Immature natural killer cell (primary cell): ENCODE results near the gene KRT27. TPM values are rescaled to one million over a fixed set of nuclear protein-coding genes. Genes with fewer than 3 reads are reported as not detected.

Experiments
- polyA plus RNA-seq, 3 donors: library from polyadenylated mRNA; unstranded; fragments of 300-500 nt; fragmentation: Illumina TruSeq; gene quantifications; one replicate each; pipeline ENCODE4 v1.2.3, GENCODE V29; 2021

The KRT27 gene
- polyA plus RNA-seq, 3 donors from 2014 or later = not detected

Other genes starting within 250 kb of the KRT27 start
- gene CCR7, start 217.1 kb downstream of the KRT27 start, polyA plus RNA-seq = 10 to 100 TPM; 29.6 to 50.9 (median 43.2) TPM
- 100 to 1,000 TPM; 196 to 261 (median 223) TPM for gene SMARCE1, start 134.7 kb downstream of the KRT27 start, polyA plus RNA-seq
- gene KRT222, start 117.4 kb downstream of the KRT27 start, polyA plus RNA-seq = not detected
- gene KRT24, start 78.8 kb downstream of the KRT27 start, polyA plus RNA-seq = not detected
- gene KRT25, start 27.2 kb downstream of the KRT27 start, polyA plus RNA-seq = not detected
- not detected for gene KRT26, start 10.3 kb downstream of the KRT27 start, polyA plus RNA-seq
- not detected for gene KRT28, start 17.4 kb upstream of the KRT27 start, polyA plus RNA-seq
- gene KRT10, start 40.1 kb upstream of the KRT27 start, polyA plus RNA-seq = 100 to 1,000 TPM; 120 to 191 (median 182) TPM
- gene KRT12, start 84.7 kb upstream of the KRT27 start, polyA plus RNA-seq = not detected
- gene KRT20, start 102.7 kb upstream of the KRT27 start, polyA plus RNA-seq = not detected
- not detected for gene KRT23, start 155.1 kb upstream of the KRT27 start, polyA plus RNA-seq
- gene KRT39, start 184.4 kb upstream of the KRT27 start, polyA plus RNA-seq = not detected
- not detected for gene KRT40, start 201.8 kb upstream of the KRT27 start, polyA plus RNA-seq
- gene KRTAP3-3, start 211.6 kb upstream of the KRT27 start, polyA plus RNA-seq = not detected
- gene KRTAP3-2, start 217.4 kb upstream of the KRT27 start, polyA plus RNA-seq = not detected
- gene KRTAP3-1, start 226.6 kb upstream of the KRT27 start, polyA plus RNA-seq = not detected
- not detected for gene KRTAP1-5, start 244.7 kb upstream of the KRT27 start, polyA plus RNA-seq
- not detected for gene KRTAP1-4, start 247.6 kb upstream of the KRT27 start, polyA plus RNA-seq